IgD-negative memory B cell (primary cell): ENCODE measurements around the gene GFRA4. TPM values are rescaled to one million over a fixed set of nuclear protein-coding genes. Genes with fewer than 3 reads are reported as not detected.

Source experiments
- H3K27ac Mint-ChIP-seq, 3 donors: one replicate each; pipeline ENCODE4 v1.8.0; 2020 to 2022; ENCODE audit warnings: mild to moderate bottlenecking in 3 of 3, mixed read lengths in 3 of 3, moderate library complexity in 1 of 3
- H3K27me3 Mint-ChIP-seq: one replicate; pipeline ENCODE4 v1.8.0; 2021; ENCODE audit warnings: mixed read lengths
- H3K36me3 Mint-ChIP-seq: one replicate; pipeline ENCODE4 v1.8.0; 2020; ENCODE audit warnings: mild to moderate bottlenecking, mixed read lengths
- H3K4me1 Mint-ChIP-seq, 3 donors: one replicate each; pipeline ENCODE4 v1.8.0; 2020 to 2022; ENCODE audit warnings: mixed read lengths in 3 of 3, mild to moderate bottlenecking in 1 of 3
- H3K4me3 Mint-ChIP-seq, 4 donors: one replicate each; pipeline ENCODE4 v1.8.0; 2020 to 2022; ENCODE audit warnings: mild to moderate bottlenecking in 4 of 4, mixed read lengths in 4 of 4, moderate library complexity in 3 of 4
- H3K9me3 Mint-ChIP-seq, 3 donors: one replicate each; pipeline ENCODE4 v1.8.0; 2020 to 2021; ENCODE audit warnings: mixed read lengths in 3 of 3, mild to moderate bottlenecking in 1 of 3
- polyA plus RNA-seq: library from polyadenylated mRNA; unstranded; fragments of 300-500 nt; fragmentation: Illumina TruSeq; gene quantifications from one replicate; pipeline ENCODE4 v1.2.3, GENCODE V29; 2021

GFRA4 gene
- polyA plus RNA-seq, 1 donor from 2014 or later = not detected

GRCh38 chr20:3685341-3685740 lies 22.1 kb upstream of the GFRA4 start:
- no peaks in the 10 kb centered on the region for H3K36me3 Mint-ChIP-seq
- H3K27ac Mint-ChIP-seq = no peak overlapping the region
- H3K27me3 Mint-ChIP-seq = peaks cover 18% of the 10 kb centered on the region
- H3K4me1 Mint-ChIP-seq = peaks cover 0 to 6% (median 0%) of the 10 kb centered on the region in 3 donors
- no peaks in the 10 kb centered on the region for H3K9me3 Mint-ChIP-seq
- no peak overlapping the region for H3K4me3 Mint-ChIP-seq

- Mint-ChIP-seq H3K27me3 (peaks cover 29% of the 10 kb centered on the region), H3K4me1 (peaks cover 0 to 6% (median 0%) of the 10 kb centered on the region in 3 donors), H3K36me3 (no peaks in the 10 kb centered on the region)
Measured at GRCh38 chr20:3681931-3682781, 19.0 kb upstream of the GFRA4 start, which contains the start of gene ADAM33. Gene ADAM33, minus strand, starts transcription at chr20:3682010. Its CDS starts 6 bp downstream, at chr20:3682004.

GRCh38 chr20:3681352-3681930 lies 18.2 kb upstream of the GFRA4 start:
- no peak overlapping the region for H3K4me3 Mint-ChIP-seq
- no peak overlapping the region for H3K27ac Mint-ChIP-seq
- peaks cover 33% of the 10 kb centered on the region for H3K27me3 Mint-ChIP-seq
- no peaks in the 10 kb centered on the region for H3K36me3 Mint-ChIP-seq
- H3K4me1 Mint-ChIP-seq = peaks cover 0 to 6% (median 4%) of the 10 kb centered on the region in 3 donors
- H3K9me3 Mint-ChIP-seq = no peaks in the 10 kb centered on the region

More at GRCh38 chr20:3681931-3682781, 19.0 kb upstream of the GFRA4 start, which contains the start of gene ADAM33:
- no peak within 1 kb of the TSS for H3K27ac Mint-ChIP-seq
- H3K9me3 Mint-ChIP-seq = no peaks in the 10 kb centered on the region
- H3K4me3 Mint-ChIP-seq = no peak within 1 kb of the TSS

GRCh38 chr20:3680701-3681351 lies 17.6 kb upstream of the GFRA4 start:
- no peak overlapping the region for H3K4me3 Mint-ChIP-seq
- peaks cover 0 to 6% (median 4%) of the 10 kb centered on the region in 3 donors for H3K4me1 Mint-ChIP-seq
- H3K27me3 Mint-ChIP-seq = peaks cover 33% of the 10 kb centered on the region
- no peaks in the 10 kb centered on the region for H3K36me3 Mint-ChIP-seq
- no peak overlapping the region for H3K27ac Mint-ChIP-seq
- H3K9me3 Mint-ChIP-seq = no peaks in the 10 kb centered on the region

GRCh38 chr20:3679749-3680700 lies 16.8 kb upstream of the GFRA4 start:
- no peaks in the 10 kb centered on the region for H3K36me3 Mint-ChIP-seq
- H3K4me1 Mint-ChIP-seq = peaks cover 0 to 6% (median 4%) of the 10 kb centered on the region in 3 donors
- peaks cover 38% of the 10 kb centered on the region for H3K27me3 Mint-ChIP-seq
- no peaks in the 10 kb centered on the region for H3K9me3 Mint-ChIP-seq
- H3K4me3 Mint-ChIP-seq = no peak overlapping the region
- no peak overlapping the region for H3K27ac Mint-ChIP-seq

GRCh38 chr20:3678856-3679720 lies 15.9 kb upstream of the GFRA4 start:
- H3K9me3 Mint-ChIP-seq = no peaks in the 10 kb centered on the region
- peaks cover 42% of the 10 kb centered on the region for H3K27me3 Mint-ChIP-seq
- peaks cover 0 to 4% (median 0%) of the 10 kb centered on the region in 3 donors for H3K4me1 Mint-ChIP-seq
- no peaks in the 10 kb centered on the region for H3K36me3 Mint-ChIP-seq
- peak overlapping the region in 1 of 3 donors; percentile 25 for H3K27ac Mint-ChIP-seq
- peak overlapping the region in 2 of 4 donors; percentile 34 to 63 for H3K4me3 Mint-ChIP-seq

GRCh38 chr20:3678198-3678597 lies 15.0 kb upstream of the GFRA4 start:
- H3K27me3 Mint-ChIP-seq = peaks cover 40% of the 10 kb centered on the region
- peaks cover 0 to 4% (median 0%) of the 10 kb centered on the region in 3 donors for H3K4me1 Mint-ChIP-seq
- H3K9me3 Mint-ChIP-seq = no peaks in the 10 kb centered on the region
- H3K36me3 Mint-ChIP-seq = no peaks in the 10 kb centered on the region
- no peak overlapping the region for H3K4me3 Mint-ChIP-seq
- no peak overlapping the region for H3K27ac Mint-ChIP-seq

- peaks cover 42% of the 10 kb centered on the region for H3K27me3 Mint-ChIP-seq
- peaks cover 0 to 4% (median 3%) of the 10 kb centered on the region in 3 donors for H3K4me1 Mint-ChIP-seq
- no peak overlapping the region for H3K27ac Mint-ChIP-seq
- no peak overlapping the region for H3K4me3 Mint-ChIP-seq
- no peaks in the 10 kb centered on the region for H3K9me3 Mint-ChIP-seq
- no peaks in the 10 kb centered on the region for H3K36me3 Mint-ChIP-seq
Measured at GRCh38 chr20:3677733-3678132, 14.5 kb upstream of the GFRA4 start.

- no peak overlapping the region for H3K27ac Mint-ChIP-seq
- no peaks in the 10 kb centered on the region for H3K36me3 Mint-ChIP-seq
- H3K9me3 Mint-ChIP-seq = no peaks in the 10 kb centered on the region
- H3K27me3 Mint-ChIP-seq = peaks cover 52% of the 10 kb centered on the region
- peaks cover 0 to 4% (median 3%) of the 10 kb centered on the region in 3 donors for H3K4me1 Mint-ChIP-seq
- H3K4me3 Mint-ChIP-seq = no peak overlapping the region
Measured at GRCh38 chr20:3674995-3675900, 12.0 kb upstream of the GFRA4 start.

GRCh38 chr20:3674447-3674846 lies 11.2 kb upstream of the GFRA4 start:
- peaks cover 0 to 4% (median 3%) of the 10 kb centered on the region in 3 donors for H3K4me1 Mint-ChIP-seq
- H3K9me3 Mint-ChIP-seq = no peaks in the 10 kb centered on the region
- H3K27ac Mint-ChIP-seq = no peak overlapping the region
- no peaks in the 10 kb centered on the region for H3K36me3 Mint-ChIP-seq
- H3K27me3 Mint-ChIP-seq = peaks cover 55% of the 10 kb centered on the region
- peak overlapping the region in 1 of 4 donors; percentile 63 for H3K4me3 Mint-ChIP-seq

GRCh38 chr20:3673221-3674070 lies 10.2 kb upstream of the GFRA4 start:
- H3K4me1 Mint-ChIP-seq = peaks cover 0 to 4% (median 3%) of the 10 kb centered on the region in 3 donors
- no peaks in the 10 kb centered on the region for H3K36me3 Mint-ChIP-seq
- H3K27ac Mint-ChIP-seq = no peak overlapping the region
- no peaks in the 10 kb centered on the region for H3K9me3 Mint-ChIP-seq
- no peak overlapping the region for H3K4me3 Mint-ChIP-seq
- H3K27me3 Mint-ChIP-seq = peaks cover 53% of the 10 kb centered on the region

GRCh38 chr20:3672547-3673171 lies 9.5 kb upstream of the GFRA4 start:
- peaks cover 0 to 4% (median 3%) of the 10 kb centered on the region in 3 donors for H3K4me1 Mint-ChIP-seq
- no peaks in the 10 kb centered on the region for H3K9me3 Mint-ChIP-seq
- H3K27me3 Mint-ChIP-seq = peaks cover 53% of the 10 kb centered on the region
- H3K36me3 Mint-ChIP-seq = no peaks in the 10 kb centered on the region
- H3K27ac Mint-ChIP-seq = no peak overlapping the region
- H3K4me3 Mint-ChIP-seq = no peak overlapping the region
